HepG2 (cell line): ENCODE results near the gene ULK4. TPM values are rescaled to one million over a fixed set of nuclear protein-coding genes. Genes with fewer than 3 reads are reported as not detected.

ENCODE experiments used
- ARID2 ChIP-seq: sonication (generic); formaldehyde crosslinking; IDR thresholded peaks from 2 replicates; pipeline ENCODE4 v1.8.1; 2022; ENCODE audit warnings: mild to moderate bottlenecking, missing genetic modification reagents, borderline replicate concordance
- ATF7 ChIP-seq, 2 experiments: fragments of 450-650 bp in 1 of 2; sonication (generic) in 1 of 2; formaldehyde crosslinking in 1 of 2; IDR thresholded peaks; 2 replicates each; pipeline versions ENCODE4 v1.4.0 to v1.6.1; 2016 to 2020; ENCODE audit warnings: antibody characterized with exemption in 1 of 2, mild to moderate bottlenecking in 1 of 2, missing genetic modification reagents in 1 of 2
- BORCS8-MEF2B ChIP-seq: sonication (generic); formaldehyde crosslinking; IDR thresholded peaks from 2 replicates; pipeline ENCODE4 v1.8.0; 2022; ENCODE audit warnings: mild to moderate bottlenecking, missing genetic modification reagents
- EP300 ChIP-seq, 3 experiments: sonication (generic) in 1 of 3; formaldehyde crosslinking in 1 of 3; IDR thresholded peaks; 2 replicates each; pipeline versions ENCODE4 v1.5.1 to v1.6.1; 2011 to 2020; ENCODE audit warnings: low read depth in 2 of 3, low read length in 2 of 3, borderline replicate concordance in 1 of 3, improper control_type of control experiment in 1 of 3, mild to moderate bottlenecking in 1 of 3, missing genetic modification reagents in 1 of 3, moderate library complexity in 1 of 3
- HNF4G ChIP-seq, 2 experiments: sonication (generic) in 1 of 2; formaldehyde crosslinking in 1 of 2; IDR thresholded peaks; 2 replicates each; pipeline versions ENCODE4 v1.4.0 to v1.6.1; 2011 to 2020; ENCODE audit warnings: borderline replicate concordance in 2 of 2, low read depth in 2 of 2, mild to moderate bottlenecking in 2 of 2, low read length in 1 of 2, missing genetic modification reagents in 1 of 2, moderate library complexity in 1 of 2
- HNRNPK ChIP-seq: fragments of 200-400 bp; formaldehyde crosslinking; IDR thresholded peaks from 2 replicates; pipeline ENCODE4 v1.6.1; 2018; ENCODE audit warnings: low read length, low read depth, moderate library complexity, mild to moderate bottlenecking; ENCODE audit not compliant: poor library complexity, severe bottlenecking
- ISX ChIP-seq: sonication (generic); formaldehyde crosslinking; conservative IDR thresholded peaks from 2 replicates; pipeline ENCODE4 v1.5.0; 2020; ENCODE audit warnings: missing genetic modification reagents
- KLF16 ChIP-seq, 2 experiments: sonication (generic) in 1 of 2; formaldehyde crosslinking in 1 of 2; IDR thresholded peaks; 2 replicates each; pipeline versions ENCODE4 v1.6.1 to v1.8.0; 2016 to 2023; ENCODE audit warnings: missing genetic modification reagents in 2 of 2, missing compliant biosample characterization in 1 of 2
- MATR3 ChIP-seq: sonication (generic); formaldehyde crosslinking; IDR thresholded peaks from 2 replicates; pipeline ENCODE4 v1.4.0; 2020; ENCODE audit warnings: missing genetic modification reagents
- NCOA1 ChIP-seq: sonication (generic); formaldehyde crosslinking; IDR thresholded peaks from 2 replicates; pipeline ENCODE4 v1.9.0; 2021; ENCODE audit warnings: missing genetic modification reagents
- NFATC3 ChIP-seq: sonication (generic); formaldehyde crosslinking; IDR thresholded peaks from 2 replicates; pipeline ENCODE4 v1.5.1; 2020; ENCODE audit warnings: mild to moderate bottlenecking, missing genetic modification reagents
- NR1H2 ChIP-seq: sonication (generic); formaldehyde crosslinking; IDR thresholded peaks from 2 replicates; pipeline ENCODE4 v1.8.1; 2022; ENCODE audit warnings: low read depth, missing genetic modification reagents, borderline replicate concordance
- PHF5A ChIP-seq: IDR thresholded peaks from one replicate; pipeline ENCODE4 v1.6.1; 2018; ENCODE audit warnings: low read depth, missing genetic modification reagents; ENCODE audit not compliant: unreplicated experiment
- POGZ ChIP-seq: sonication (generic); formaldehyde crosslinking; IDR thresholded peaks from 2 replicates; pipeline ENCODE4 v1.4.0; 2020; ENCODE audit warnings: mild to moderate bottlenecking, missing genetic modification reagents
- SRY ChIP-seq: sonication (generic); formaldehyde crosslinking; IDR thresholded peaks from 2 replicates; pipeline ENCODE4 v1.8.0; 2022; ENCODE audit warnings: mild to moderate bottlenecking, missing genetic modification reagents
- USF2 ChIP-seq, 2 experiments: sonication (generic) in 1 of 2; formaldehyde crosslinking in 1 of 2; IDR thresholded peaks; 2 replicates each; pipeline versions ENCODE4 v1.5.1 to v1.6.1; 2011 to 2020; ENCODE audit warnings: borderline replicate concordance in 1 of 2, low read depth in 1 of 2, low read length in 1 of 2, mild to moderate bottlenecking in 1 of 2, missing genetic modification reagents in 1 of 2, moderate library complexity in 1 of 2
- ZKSCAN8 ChIP-seq: IDR thresholded peaks from 2 replicates; pipeline ENCODE4 v1.6.1; 2016; ENCODE audit warnings: borderline replicate concordance, missing genetic modification reagents, missing compliant biosample characterization
- ZNF224 ChIP-seq: sonication (generic); formaldehyde crosslinking; IDR thresholded peaks from 2 replicates; pipeline ENCODE4 v1.5.0; 2020; ENCODE audit warnings: mild to moderate bottlenecking, missing genetic modification reagents
- ZNF597 ChIP-seq: sonication (generic); formaldehyde crosslinking; IDR thresholded peaks from 2 replicates; pipeline ENCODE4 v1.5.0; 2020; ENCODE audit warnings: missing genetic modification reagents
- ZNF652 ChIP-seq: IDR thresholded peaks from 2 replicates; pipeline ENCODE4 v1.6.1; 2016; ENCODE audit warnings: low read depth, borderline replicate concordance
- polyA plus RNA-seq, 8 experiments: library from polyadenylated mRNA; depleted of rRNA in 3 of 8; stranded (reverse) in 7 of 8; unstranded in 1 of 8; fragments of >200 nt; fragmentation: Illumina TruSeq in 4 of 8; extraction: Trizol in 4 of 8; gene quantifications; 2 replicates each; pipeline versions ENCODE4 v1.2.1 to v1.2.3, GENCODE V29; 2011 to 2016; ENCODE audit warnings: low read depth in 4 of 8, missing spikeins in 1 of 8, mixed read lengths in 1 of 8; ENCODE audit not compliant: insufficient read depth in 1 of 8
- total RNA-seq, 5 experiments: library from RNA; depleted of rRNA; stranded (reverse); fragments of >200 nt; fragmentation: Illumina TruSeq; extraction: Trizol; gene quantifications; 2 replicates each; pipeline ENCODE4 v1.2.3, GENCODE V29; 2016; ENCODE audit warnings: low read depth in 1 of 5
- TF ChIP-seq, protein P1 (sequence below): sonication (generic); formaldehyde crosslinking; conservative IDR thresholded peaks from 2 replicates; pipeline ENCODE4 v1.8.1; 2023; ENCODE audit warnings: missing genetic modification reagents
- TF ChIP-seq, protein P2 (sequence below): sonication (generic); formaldehyde crosslinking; conservative IDR thresholded peaks from 2 replicates; pipeline ENCODE4 v1.8.0; 2022; ENCODE audit warnings: missing genetic modification reagents

The ULK4 gene
- total and polyA plus RNA-seq, 2 of the 13 experiments (the other 11 are each of a cell fraction or from before 2014, with no cell fraction given) = 6.7 to 11.8 TPM

- TF ChIP-seq USF2 (IDR thresholded peaks at IDR 0.05; ENCODE audit: low read depth, low read length) (no peak), USF2 (CRISPR knock-in tag; IDR thresholded peaks at IDR 0.05; ENCODE audit: borderline replicate concordance) (no peak), ATF7 (IDR thresholded peaks at IDR 0.05) (no peak), ATF7 (CRISPR knock-in tag; IDR thresholded peaks at IDR 0.05) (no peak), HNF4G (IDR thresholded peaks at IDR 0.05; ENCODE audit: borderline replicate concordance, low read depth, low read length) (no peak), HNF4G (CRISPR knock-in tag; IDR thresholded peaks at IDR 0.05; ENCODE audit: borderline replicate concordance, low read depth) (no peak), ZKSCAN8 (CRISPR knock-in tag) (no peak), NR1H2 (CRISPR knock-in tag) (no peak), NFATC3 (CRISPR knock-in tag) (no peak), ISX (CRISPR knock-in tag) (no peak), ZNF224 (no peak), KLF16 (CRISPR knock-in tag; IDR thresholded peaks at IDR 0.05) (no peak), POGZ (CRISPR knock-in tag) (no peak), SRY (no peak), BORCS8-MEF2B (CRISPR knock-in tag) (no peak), ARID2 (CRISPR knock-in tag) (no peak), EP300 (IDR thresholded peaks at IDR 0.05; ENCODE audit: low read depth in 2 of 2, low read length in 2 of 2) (0 out of 4 replicates have a peak, but pooled peaks of 1 of the 2 experiments have one; percentile 22), EP300 (CRISPR knock-in tag; IDR thresholded peaks at IDR 0.05; ENCODE audit: borderline replicate concordance) (no peak), MATR3 (no peak), HNRNPK (no peak), ZNF597 (no peak), PHF5A (CRISPR knock-in tag) (no peak), NCOA1 (CRISPR knock-in tag) (no peak), ZNF652 (CRISPR knock-in tag) (no peak)
- TF ChIP-seq, protein P1, sequence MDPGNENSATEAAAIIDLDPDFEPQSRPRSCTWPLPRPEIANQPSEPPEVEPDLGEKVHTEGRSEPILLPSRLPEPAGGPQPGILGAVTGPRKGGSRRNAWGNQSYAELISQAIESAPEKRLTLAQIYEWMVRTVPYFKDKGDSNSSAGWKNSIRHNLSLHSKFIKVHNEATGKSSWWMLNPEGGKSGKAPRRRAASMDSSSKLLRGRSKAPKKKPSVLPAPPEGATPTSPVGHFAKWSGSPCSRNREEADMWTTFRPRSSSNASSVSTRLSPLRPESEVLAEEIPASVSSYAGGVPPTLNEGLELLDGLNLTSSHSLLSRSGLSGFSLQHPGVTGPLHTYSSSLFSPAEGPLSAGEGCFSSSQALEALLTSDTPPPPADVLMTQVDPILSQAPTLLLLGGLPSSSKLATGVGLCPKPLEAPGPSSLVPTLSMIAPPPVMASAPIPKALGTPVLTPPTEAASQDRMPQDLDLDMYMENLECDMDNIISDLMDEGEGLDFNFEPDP (CRISPR knock-in tag) = no peak
- TF ChIP-seq, protein P2, sequence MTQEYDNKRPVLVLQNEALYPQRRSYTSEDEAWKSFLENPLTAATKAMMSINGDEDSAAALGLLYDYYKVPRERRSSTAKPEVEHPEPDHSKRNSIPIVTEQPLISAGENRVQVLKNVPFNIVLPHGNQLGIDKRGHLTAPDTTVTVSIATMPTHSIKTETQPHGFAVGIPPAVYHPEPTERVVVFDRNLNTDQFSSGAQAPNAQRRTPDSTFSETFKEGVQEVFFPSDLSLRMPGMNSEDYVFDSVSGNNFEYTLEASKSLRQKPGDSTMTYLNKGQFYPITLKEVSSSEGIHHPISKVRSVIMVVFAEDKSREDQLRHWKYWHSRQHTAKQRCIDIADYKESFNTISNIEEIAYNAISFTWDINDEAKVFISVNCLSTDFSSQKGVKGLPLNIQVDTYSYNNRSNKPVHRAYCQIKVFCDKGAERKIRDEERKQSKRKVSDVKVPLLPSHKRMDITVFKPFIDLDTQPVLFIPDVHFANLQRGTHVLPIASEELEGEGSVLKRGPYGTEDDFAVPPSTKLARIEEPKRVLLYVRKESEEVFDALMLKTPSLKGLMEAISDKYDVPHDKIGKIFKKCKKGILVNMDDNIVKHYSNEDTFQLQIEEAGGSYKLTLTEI (CRISPR knock-in tag) = no peak
Measured at GRCh38 chr3:41297750-41298149, 664.2 kb downstream of the ULK4 start (continued).
